ENCODE results near the gene KIAA1549.

DNA sequence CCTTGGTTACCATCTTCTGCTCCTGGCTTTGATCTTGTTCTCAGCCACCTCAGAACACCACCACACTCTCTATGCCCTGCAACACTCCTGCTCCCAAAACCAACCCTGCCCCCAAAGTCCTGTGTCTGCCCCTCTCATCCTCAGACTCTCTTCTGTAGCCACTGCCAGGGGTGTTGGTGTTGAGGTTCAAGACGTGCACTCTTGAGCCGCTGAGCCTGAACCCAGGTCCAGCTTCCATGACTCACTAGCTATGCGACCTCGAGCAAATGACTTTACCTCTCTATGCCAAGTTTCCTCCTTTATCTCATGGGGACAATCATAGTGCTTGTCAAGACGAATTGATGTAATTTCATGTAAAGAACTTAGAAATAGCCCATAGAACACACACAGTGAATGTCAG, 182.4 kb downstream of the KIAA1549 start:
- TF ChIP-seq POLR2A (IDR thresholded peaks at IDR 0.05; ENCODE audit: low read depth, low read length), result no peak
- TF ChIP-seq CTCF (conservative IDR thresholded peaks at IDR 0.05; ENCODE audit: low read depth, low read length), result no peak
